SU-DHL-6 (cell line): ENCODE results near the gene SPEG.

ENCODE experiments used
- H2AFZ ChIP-seq: fragments of 200-600 bp; sonication (generic); 2 replicates; pipeline ENCODE4 v1.6.1; 2014; ENCODE audit warnings: low read depth, mild to moderate bottlenecking, moderate library complexity, mixed read lengths, antibody characterized with exemption, low read length; ENCODE audit not compliant: severe bottlenecking
- H3F3A ChIP-seq: fragments of 200-600 bp; shearing (Covaris generic); 2 replicates; pipeline ENCODE4 v1.6.0; 2016; ENCODE audit warnings: antibody characterized with exemption, mild to moderate bottlenecking; ENCODE audit not compliant: insufficient read depth
- H3K27ac ChIP-seq: fragments of 200-600 bp; sonication (generic); 2 replicates; pipeline ENCODE4 v1.5.1; 2016; ENCODE audit warnings: low read depth, mild to moderate bottlenecking, low read length, moderate library complexity, mixed read lengths
- H3K27me3 ChIP-seq: fragments of 200-600 bp; sonication (generic), shearing (Covaris generic); 2 replicates; pipeline ENCODE4 v1.6.0; 2014; ENCODE audit warnings: mild to moderate bottlenecking, low read length
- H3K36me3 ChIP-seq: fragments of 200-600 bp; sonication (generic); 2 replicates; pipeline ENCODE4 v1.6.1; 2014; ENCODE audit warnings: mild to moderate bottlenecking, low read length, mixed read lengths
- H3K4me2 ChIP-seq: fragments of 300-600, 200-600 bp; shearing (Covaris generic), sonication (generic); 2 replicates; pipeline ENCODE4 v1.6.0; 2014; ENCODE audit warnings: low read length, low read depth, mild to moderate bottlenecking; ENCODE audit not compliant: poor library complexity, severe bottlenecking
- H3K4me3 ChIP-seq: fragments of 200-600 bp; sonication (generic); 2 replicates; pipeline ENCODE4 v1.5.1; 2014; ENCODE audit warnings: antibody characterized with exemption, low read length, mild to moderate bottlenecking, mixed read lengths; ENCODE audit not compliant: insufficient read depth, poor library complexity, severe bottlenecking
- H3K79me2 ChIP-seq: fragments of 200-600 bp; sonication (generic); 2 replicates; pipeline ENCODE4 v1.6.1; 2014; ENCODE audit warnings: mild to moderate bottlenecking, low read length, moderate library complexity; ENCODE audit not compliant: insufficient read depth
- H3K9ac ChIP-seq: fragments of 200-600 bp; sonication (generic); 2 replicates; pipeline ENCODE4 v1.7.0; 2014; ENCODE audit warnings: mild to moderate bottlenecking, low read length
- H3K9me2 ChIP-seq: fragments of 200-600 bp; sonication (generic); replicated peaks from 2 replicates; pipeline ENCODE4 v1.6.1; 2014; ENCODE audit warnings: low read length; ENCODE audit not compliant: insufficient read depth
- H3K9me3 ChIP-seq: fragments of 200-600 bp; sonication (generic); 2 replicates; pipeline ENCODE4 v1.6.1; 2014; ENCODE audit warnings: low read length, mixed read lengths; ENCODE audit not compliant: insufficient read depth
- H4K20me1 ChIP-seq: fragments of 200-600 bp; sonication (generic); 2 replicates; pipeline ENCODE4 v1.6.1; 2014; ENCODE audit warnings: low read depth, mild to moderate bottlenecking, antibody characterized with exemption, low read length, moderate library complexity, mixed read lengths
- CTCF ChIP-seq: fragments of 200-600 bp; sonication (generic); IDR thresholded peaks from one replicate; pipeline ENCODE4 v1.5.1; 2017; ENCODE audit warnings: antibody characterized with exemption, mild to moderate bottlenecking, low read length, moderate library complexity; ENCODE audit not compliant: insufficient read depth, poor library complexity, severe bottlenecking
- EZH2phosphoT487 ChIP-seq: fragments of 200-600 bp; sonication (generic), shearing (Covaris generic); conservative IDR thresholded peaks from 2 replicates; pipeline ENCODE4 v1.6.1; 2018; ENCODE audit warnings: mild to moderate bottlenecking, antibody characterized with exemption, low read length, moderate library complexity, mixed read lengths

SPEG gene

DNA sequence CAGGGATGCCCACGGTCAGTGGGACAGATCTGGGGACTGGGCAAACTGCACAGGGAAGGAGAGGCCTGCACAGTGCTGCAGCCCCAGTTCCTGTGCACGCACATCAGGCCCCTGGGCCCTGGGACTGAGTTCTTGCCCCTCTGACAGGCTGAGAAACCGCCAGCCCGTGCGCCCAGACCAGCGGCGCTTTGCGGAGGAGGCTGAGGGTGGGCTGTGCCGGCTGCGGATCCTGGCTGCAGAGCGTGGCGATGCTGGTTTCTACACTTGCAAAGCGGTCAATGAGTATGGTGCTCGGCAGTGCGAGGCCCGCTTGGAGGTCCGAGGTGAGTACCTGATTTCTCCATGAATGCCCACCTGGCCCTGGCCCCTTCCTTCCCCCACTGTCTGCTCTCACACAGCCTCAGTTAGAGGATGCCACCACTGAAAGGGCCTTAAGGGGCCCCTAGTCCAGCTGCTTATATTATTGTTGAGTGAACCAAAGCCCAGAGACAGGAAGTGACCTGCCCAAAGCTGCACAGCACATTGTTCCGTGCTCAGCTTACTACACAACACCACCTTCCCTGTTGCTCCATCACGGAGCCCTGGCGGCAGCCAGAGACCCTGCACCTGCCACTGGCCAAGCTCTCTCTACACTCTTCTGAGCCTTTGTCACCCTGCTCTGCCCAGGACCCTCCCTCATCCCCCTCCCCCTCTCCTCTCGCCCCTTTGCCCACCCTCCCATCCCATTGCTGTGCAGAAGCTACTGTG lies 29.8 kb downstream of the SPEG start:
- H3K27ac ChIP-seq = no peak overlapping the region
- no peak overlapping the region for H3K4me2 ChIP-seq
- TF ChIP-seq CTCF (no peak), EZH2phosphoT487 (no peak)
- H3K36me3 ChIP-seq = no peaks in the 10 kb centered on the region
- H3K4me3 ChIP-seq = no peak overlapping the region
- no peak overlapping the region for H3K9ac ChIP-seq
- no peaks in the 10 kb centered on the region for H4K20me1 ChIP-seq
- no peaks in the 10 kb centered on the region for H3K79me2 ChIP-seq
- H2AFZ ChIP-seq = no peak overlapping the region
- no peaks in the 10 kb centered on the region for H3K27me3 ChIP-seq
- H3K9me3 ChIP-seq = no peaks in the 10 kb centered on the region
- H3F3A ChIP-seq = no peaks in the 10 kb centered on the region
- H3K9me2 ChIP-seq = no peaks in the 10 kb centered on the region

GRCh38 chr2:219465659-219466561 lies 31.3 kb downstream of the SPEG start:
- Histone ChIP-seq H3K36me3 (no peaks in the 10 kb centered on the region), H2AFZ (no peak overlapping the region), H3K27ac (no peak overlapping the region), H3K27me3 (no peaks in the 10 kb centered on the region), H3K4me2 (no peak overlapping the region), H3K9me3 (no peaks in the 10 kb centered on the region), H3K9ac (no peak overlapping the region), H4K20me1 (no peaks in the 10 kb centered on the region), H3K9me2 (no peaks in the 10 kb centered on the region), H3K79me2 (no peaks in the 10 kb centered on the region), H3F3A (no peaks in the 10 kb centered on the region), H3K4me3 (no peak overlapping the region)
- TF ChIP-seq EZH2phosphoT487 (no peak), CTCF (no peak)

GRCh38 chr2:219466816-219467735 lies 32.4 kb downstream of the SPEG start:
- Histone ChIP-seq H3K36me3 (no peaks in the 10 kb centered on the region), H3K79me2 (no peaks in the 10 kb centered on the region), H3K9me3 (no peaks in the 10 kb centered on the region), H3K4me2 (no peak overlapping the region), H3K27ac (no peak overlapping the region), H3K4me3 (no peak overlapping the region), H4K20me1 (no peaks in the 10 kb centered on the region), H3F3A (no peaks in the 10 kb centered on the region), H3K9me2 (no peaks in the 10 kb centered on the region), H3K27me3 (no peaks in the 10 kb centered on the region), H3K9ac (no peak overlapping the region), H2AFZ (no peak overlapping the region)
- TF ChIP-seq EZH2phosphoT487 (no peak), CTCF (no peak)
